ENCODE results near the gene OXER1. TPM values are rescaled to one million over a fixed set of nuclear protein-coding genes. Genes with fewer than 3 reads are reported as not detected.

OXER1 gene
- total RNA-seq, 1 experiment from 2014 or later: not detected

- ChIA-PET CTCF (no interaction called here), POLR2A (ENCODE audit: unreplicated experiment) (no interaction called here)
- Histone ChIP-seq H3F3A (ENCODE audit: low read length, unreplicated experiment) (no peaks in the 10 kb centered on the region), H3K27ac (ENCODE audit: low read length) (no peak overlapping the region), H3K36me3 (ENCODE audit: low read depth, low read length) (no peaks in the 10 kb centered on the region), H3K4me3 (ENCODE audit: low read length) (no peak overlapping the region), H3K9me2 (replicated peaks; ENCODE audit: low read length) (no peaks in the 10 kb centered on the region), H3K79me2 (ENCODE audit: low read length) (no peaks in the 10 kb centered on the region), H2AFZ (ENCODE audit: low read length) (no peak overlapping the region), H3K27me3 (ENCODE audit: low read length) (no peaks in the 10 kb centered on the region), H4K20me1 (ENCODE audit: low read length) (no peaks in the 10 kb centered on the region), H3K9ac (ENCODE audit: low read length) (no peak overlapping the region), H3K4me2 (ENCODE audit: low read length) (no peak overlapping the region), H3K4me1 (ENCODE audit: insufficient read depth, low read length) (no peaks in the 10 kb centered on the region), H3K9me3 (ENCODE audit: low read length) (no peaks in the 10 kb centered on the region)
- ATAC-seq (no peak), DNase-seq (no peak)
- intact Hi-C loops (cut with micrococcal nuclease): no loop called here
- no peak for TF ChIP-seq EZH2phosphoT487 (IDR thresholded peaks at IDR 0.05; ENCODE audit: borderline replicate concordance, low read length)
- TF ChIP-seq, protein P1, sequence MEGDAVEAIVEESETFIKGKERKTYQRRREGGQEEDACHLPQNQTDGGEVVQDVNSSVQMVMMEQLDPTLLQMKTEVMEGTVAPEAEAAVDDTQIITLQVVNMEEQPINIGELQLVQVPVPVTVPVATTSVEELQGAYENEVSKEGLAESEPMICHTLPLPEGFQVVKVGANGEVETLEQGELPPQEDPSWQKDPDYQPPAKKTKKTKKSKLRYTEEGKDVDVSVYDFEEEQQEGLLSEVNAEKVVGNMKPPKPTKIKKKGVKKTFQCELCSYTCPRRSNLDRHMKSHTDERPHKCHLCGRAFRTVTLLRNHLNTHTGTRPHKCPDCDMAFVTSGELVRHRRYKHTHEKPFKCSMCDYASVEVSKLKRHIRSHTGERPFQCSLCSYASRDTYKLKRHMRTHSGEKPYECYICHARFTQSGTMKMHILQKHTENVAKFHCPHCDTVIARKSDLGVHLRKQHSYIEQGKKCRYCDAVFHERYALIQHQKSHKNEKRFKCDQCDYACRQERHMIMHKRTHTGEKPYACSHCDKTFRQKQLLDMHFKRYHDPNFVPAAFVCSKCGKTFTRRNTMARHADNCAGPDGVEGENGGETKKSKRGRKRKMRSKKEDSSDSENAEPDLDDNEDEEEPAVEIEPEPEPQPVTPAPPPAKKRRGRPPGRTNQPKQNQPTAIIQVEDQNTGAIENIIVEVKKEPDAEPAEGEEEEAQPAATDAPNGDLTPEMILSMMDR (conservative IDR thresholded peaks at IDR 0.05; ENCODE audit: low read depth, low read length): no peak
- no peak for TF ChIP-seq EZH2 (IDR thresholded peaks at IDR 0.05; ENCODE audit: low read length, unreplicated experiment)
- no TSS peak for BruUV-seq (replicated peaks)
Observed at GRCh38 chr2:42723465-42723864, 40.5 kb downstream of the OXER1 start.

DNA sequence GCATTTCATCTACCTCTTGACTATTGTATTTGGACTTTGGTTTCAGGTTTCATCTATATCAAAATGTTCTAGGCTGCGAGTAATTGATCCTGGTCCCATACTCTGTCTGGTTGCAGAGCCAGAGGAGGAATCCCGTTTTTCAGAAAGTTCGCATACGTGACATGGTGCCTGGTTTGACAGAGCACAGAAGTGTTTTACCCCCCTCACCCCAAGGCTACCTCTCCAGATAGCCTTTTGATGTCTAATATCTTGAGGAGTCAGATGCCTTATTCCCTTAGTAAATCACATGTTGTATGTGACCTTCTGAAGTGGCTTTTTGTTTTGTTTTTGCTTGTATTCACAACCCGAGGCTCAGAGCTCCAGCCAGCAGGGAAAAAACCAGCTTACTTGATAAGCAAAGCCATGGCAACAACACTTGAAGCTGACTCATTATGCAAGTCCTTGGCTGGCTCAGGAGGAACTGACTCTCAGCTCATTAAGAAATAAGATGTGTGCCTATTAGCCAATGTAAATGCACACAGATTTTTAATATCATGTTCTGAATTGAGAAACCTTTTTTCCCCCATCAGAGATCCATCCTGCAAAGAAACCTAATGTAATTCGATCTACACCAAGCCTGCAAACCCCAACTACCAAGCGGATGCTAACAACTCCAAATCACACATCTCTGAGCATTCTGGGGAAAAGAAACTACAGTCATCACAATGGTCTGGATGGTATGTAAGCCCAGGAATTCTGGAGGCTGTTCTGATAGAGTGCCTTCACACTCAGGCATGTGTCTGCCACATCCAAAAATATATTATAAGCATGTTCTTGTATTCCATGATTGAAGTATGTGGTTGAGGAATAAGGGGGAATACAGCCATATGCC, 41.4 kb downstream of the OXER1 start:
- Histone ChIP-seq H3K9me2 (replicated peaks; ENCODE audit: low read length) (no peaks in the 10 kb centered on the region), H3K79me2 (ENCODE audit: low read length) (no peaks in the 10 kb centered on the region), H3K4me3 (ENCODE audit: low read length) (no peak overlapping the region), H3K9ac (ENCODE audit: low read length) (no peak overlapping the region), H3K27ac (ENCODE audit: low read length) (no peak overlapping the region), H3K27me3 (ENCODE audit: low read length) (no peaks in the 10 kb centered on the region), H2AFZ (ENCODE audit: low read length) (no peak overlapping the region), H3K4me1 (ENCODE audit: insufficient read depth, low read length) (no peaks in the 10 kb centered on the region), H4K20me1 (ENCODE audit: low read length) (no peaks in the 10 kb centered on the region), H3K4me2 (ENCODE audit: low read length) (no peak overlapping the region), H3F3A (ENCODE audit: low read length, unreplicated experiment) (no peaks in the 10 kb centered on the region), H3K9me3 (ENCODE audit: low read length) (no peaks in the 10 kb centered on the region), H3K36me3 (ENCODE audit: low read depth, low read length) (no peaks in the 10 kb centered on the region)
- intact Hi-C loops (cut with micrococcal nuclease): no loop called here
- ATAC-seq (peak; percentile 76), DNase-seq (peak; percentile 14)
- TF ChIP-seq EZH2 (IDR thresholded peaks at IDR 0.05; ENCODE audit: low read length, unreplicated experiment) (no peak), EZH2phosphoT487 (IDR thresholded peaks at IDR 0.05; ENCODE audit: borderline replicate concordance, low read length) (no peak)
- TF ChIP-seq, protein P1 (conservative IDR thresholded peaks at IDR 0.05; ENCODE audit: low read depth, low read length): no peak
- no TSS peak for BruUV-seq (replicated peaks)
- CTCF ChIA-PET: no interaction called here
- POLR2A ChIA-PET (ENCODE audit: unreplicated experiment): interaction anchor here (0.5 kb wide), 1 partner anchor 504 kb away, joined by 3 read pairs; no protein-coding TSS in a partner anchor

DNA sequence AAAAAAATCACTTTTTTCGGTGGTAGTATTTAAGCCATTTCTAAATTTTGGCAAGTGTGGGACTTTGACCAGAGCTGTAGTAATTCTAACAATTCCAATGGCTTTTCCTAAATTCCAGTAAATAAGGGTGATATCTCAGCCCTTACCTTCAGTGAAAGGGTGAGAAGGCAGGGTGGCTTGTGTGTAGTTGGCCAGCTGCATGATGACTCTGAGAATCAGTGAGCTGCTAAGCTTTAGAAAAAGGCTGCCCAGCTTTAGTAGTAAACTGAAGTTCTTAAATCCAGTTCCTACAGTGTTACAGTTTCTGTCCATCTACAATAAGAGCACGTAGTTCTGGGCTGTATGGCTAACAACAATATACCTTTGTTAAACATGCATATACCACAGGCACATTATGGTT, 42.0 kb downstream of the OXER1 start:
- no peaks in the 10 kb centered on the region for H3K27me3 ChIP-seq (ENCODE audit: low read length)
- H3K27ac ChIP-seq (ENCODE audit: low read length): no peak overlapping the region
- no peak overlapping the region for H3K4me2 ChIP-seq (ENCODE audit: low read length)
- POLR2A ChIA-PET (ENCODE audit: unreplicated experiment): interaction anchor here (0.5 kb wide), 1 partner anchor 505 kb away, joined by 3 read pairs; no protein-coding TSS in a partner anchor
- no peaks in the 10 kb centered on the region for H3K9me2 ChIP-seq (replicated peaks; ENCODE audit: low read length)
- no TSS peak for BruUV-seq (replicated peaks)
- no peaks in the 10 kb centered on the region for H3F3A ChIP-seq (ENCODE audit: low read length, unreplicated experiment)
- CTCF ChIA-PET: no interaction called here
- no peak overlapping the region for H3K9ac ChIP-seq (ENCODE audit: low read length)
- no peak for TF ChIP-seq EZH2 (IDR thresholded peaks at IDR 0.05; ENCODE audit: low read length, unreplicated experiment)
- no peak for TF ChIP-seq EZH2phosphoT487 (IDR thresholded peaks at IDR 0.05; ENCODE audit: borderline replicate concordance, low read length)
- TF ChIP-seq, protein P1 (conservative IDR thresholded peaks at IDR 0.05; ENCODE audit: low read depth, low read length): no peak
- intact Hi-C loops (cut with micrococcal nuclease): no loop called here
- ATAC-seq: no peak
- H3K79me2 ChIP-seq (ENCODE audit: low read length): no peaks in the 10 kb centered on the region
- DNase-seq: no peak
- no peaks in the 10 kb centered on the region for H3K4me1 ChIP-seq (ENCODE audit: insufficient read depth, low read length)
- no peaks in the 10 kb centered on the region for H4K20me1 ChIP-seq (ENCODE audit: low read length)
- no peak overlapping the region for H2AFZ ChIP-seq (ENCODE audit: low read length)
- no peaks in the 10 kb centered on the region for H3K36me3 ChIP-seq (ENCODE audit: low read depth, low read length)
- no peak overlapping the region for H3K4me3 ChIP-seq (ENCODE audit: low read length)
- no peaks in the 10 kb centered on the region for H3K9me3 ChIP-seq (ENCODE audit: low read length)
